GM23248 (cell line): ENCODE measurements around the gene TTPAL.

Source experiments
- EZH2 ChIP-seq: fragments of 200-600 bp; sonication (generic); IDR thresholded peaks from 2 replicates; pipeline ENCODE4 v1.6.1; 2018; ENCODE audit warnings: antibody characterized with exemption, mild to moderate bottlenecking; ENCODE audit not compliant: insufficient read depth, poor library complexity, severe bottlenecking
- EZH2phosphoT487 ChIP-seq: fragments of 200-600 bp; sonication (generic); IDR thresholded peaks from 2 replicates; pipeline ENCODE4 v1.6.1; 2018; ENCODE audit warnings: antibody characterized with exemption, moderate library complexity, mild to moderate bottlenecking, low read depth; ENCODE audit not compliant: insufficient read depth

GRCh38 chr20:44425923-44426322 lies 49.8 kb upstream of the TTPAL start:
- no peak for TF ChIP-seq EZH2
- no peak for TF ChIP-seq EZH2phosphoT487
